GM21529 (cell line): ENCODE data around the gene IL1B.

Experiments used
- ATAC-seq: cut with Tn5 transposase; IDR thresholded peaks from one replicate; pipeline ENCODE4 v1.9.1; 2021; ENCODE audit not compliant: unreplicated experiment

IL1B gene

DNA sequence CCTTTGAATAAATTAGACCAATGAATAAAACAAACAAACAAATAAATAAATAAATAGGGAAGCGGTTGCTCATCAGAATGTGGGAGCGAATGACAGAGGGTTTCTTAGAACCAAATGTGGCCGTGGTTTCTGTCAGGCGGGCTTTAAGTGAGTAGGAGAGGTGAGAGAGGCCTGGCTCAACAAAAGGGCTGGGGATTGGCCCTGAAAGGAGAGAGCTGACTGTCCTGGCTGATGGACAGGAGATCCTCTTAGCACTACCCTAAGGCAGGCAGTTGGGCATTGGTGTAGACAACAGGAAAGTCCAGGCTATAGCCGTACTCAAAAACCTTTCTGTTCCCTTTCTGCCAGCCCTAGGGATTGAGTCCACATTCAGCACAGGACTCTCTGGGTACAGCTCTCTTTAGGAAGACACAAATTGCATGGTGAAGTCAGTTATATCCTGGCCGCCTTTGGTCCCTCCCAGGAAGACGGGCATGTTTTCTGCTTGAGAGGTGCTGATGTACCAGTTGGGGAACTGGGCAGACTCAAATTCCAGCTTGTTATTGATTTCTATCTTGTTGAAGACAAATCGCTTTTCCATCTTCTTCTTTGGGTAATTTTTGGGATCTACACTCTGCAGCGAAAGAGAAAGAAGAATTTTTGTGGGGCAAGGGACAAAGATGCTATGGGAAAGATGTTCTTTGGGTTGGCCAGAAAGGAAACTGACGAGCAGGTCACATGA, 6.5 kb downstream of the IL1B start:
- no peak for ATAC-seq

DNA sequence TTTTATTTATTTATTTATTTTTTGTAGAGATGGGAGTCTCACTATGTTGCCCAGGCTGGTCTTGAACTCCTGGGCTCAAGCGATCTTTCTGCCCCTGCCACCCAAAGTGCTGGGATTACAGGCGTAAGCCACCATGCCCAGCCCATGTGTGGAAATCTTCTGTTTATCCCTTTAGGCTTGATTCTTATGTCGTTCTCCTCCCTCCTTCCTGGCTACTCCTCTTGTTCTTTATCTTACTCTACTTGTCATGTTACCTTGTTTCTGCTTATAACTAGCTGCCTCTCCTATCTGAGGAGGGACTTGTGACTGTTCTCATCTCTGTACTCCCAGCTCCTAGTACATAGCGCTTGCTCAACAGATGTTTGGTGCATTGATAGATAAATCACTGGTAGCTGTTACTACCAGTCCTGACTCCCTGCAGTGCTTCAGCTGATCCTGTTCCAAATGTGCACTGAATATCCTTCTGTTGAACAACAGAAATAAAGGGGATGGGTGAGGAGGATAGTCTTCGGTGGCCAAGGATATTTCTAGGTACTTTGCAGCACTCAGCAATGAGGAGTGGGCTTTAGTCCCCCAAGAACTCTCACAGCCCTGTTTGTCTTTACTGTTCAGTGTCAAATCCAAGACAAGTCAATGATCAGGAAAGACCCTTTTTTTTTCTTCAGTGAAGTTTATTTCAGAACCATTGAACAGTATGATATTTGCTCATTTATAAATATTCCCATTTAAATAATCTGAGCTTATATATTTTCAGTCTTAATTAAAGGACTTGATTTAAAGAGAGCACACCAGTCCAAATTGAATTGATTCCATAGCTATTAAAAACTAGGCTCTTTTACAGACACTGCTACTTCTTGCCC, 7.2 kb downstream of the IL1B start:
- no peak for ATAC-seq

DNA sequence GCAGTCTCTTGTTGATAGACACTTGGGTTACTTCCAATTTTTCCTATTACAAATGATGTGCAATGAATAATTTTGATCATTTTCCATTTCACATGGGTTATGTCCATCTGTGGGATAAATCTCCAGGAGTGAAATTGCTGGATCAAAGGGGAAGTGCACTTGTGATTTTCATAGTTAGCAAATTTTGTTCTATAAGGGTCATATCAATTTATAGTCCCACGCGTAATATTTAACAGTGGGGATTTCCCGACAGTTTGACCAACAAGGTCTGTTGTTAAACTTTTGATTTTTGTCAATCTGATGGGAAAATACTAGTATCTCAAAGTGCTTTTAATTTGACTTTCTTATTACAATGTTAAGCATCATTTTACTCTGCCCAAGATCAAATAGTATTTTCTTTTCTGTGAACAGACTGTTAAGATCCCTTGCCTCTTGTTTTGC, 8.3 kb downstream of the IL1B start:
- no peak for ATAC-seq

DNA sequence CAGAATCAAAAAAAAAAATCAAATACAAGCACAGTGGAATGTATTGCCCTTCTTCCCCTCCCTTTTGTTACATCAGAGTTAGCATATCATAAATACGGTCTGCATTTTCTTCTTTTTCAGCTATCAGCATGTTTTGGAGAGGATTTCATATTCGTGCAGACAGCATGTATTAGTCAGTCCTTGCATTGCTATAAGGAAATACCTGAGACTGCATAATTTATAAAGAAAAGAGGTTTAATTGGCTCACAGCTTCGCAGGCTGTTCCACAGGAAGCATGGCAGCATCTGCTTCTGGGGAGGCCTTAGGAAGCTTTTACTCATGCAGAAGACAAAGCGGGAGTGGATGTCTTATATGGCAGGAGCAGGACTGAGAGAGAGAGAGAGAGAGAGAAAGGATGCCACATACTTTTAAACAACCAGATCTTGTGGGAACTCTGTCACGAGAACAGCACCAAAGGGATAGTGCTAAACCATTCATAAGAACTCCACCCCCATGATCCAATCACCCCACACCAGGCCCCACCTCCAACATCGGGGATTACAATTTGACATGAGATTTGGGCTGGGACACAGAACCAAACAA, 8.9 kb downstream of the IL1B start:
- ATAC-seq = no peak

DNA sequence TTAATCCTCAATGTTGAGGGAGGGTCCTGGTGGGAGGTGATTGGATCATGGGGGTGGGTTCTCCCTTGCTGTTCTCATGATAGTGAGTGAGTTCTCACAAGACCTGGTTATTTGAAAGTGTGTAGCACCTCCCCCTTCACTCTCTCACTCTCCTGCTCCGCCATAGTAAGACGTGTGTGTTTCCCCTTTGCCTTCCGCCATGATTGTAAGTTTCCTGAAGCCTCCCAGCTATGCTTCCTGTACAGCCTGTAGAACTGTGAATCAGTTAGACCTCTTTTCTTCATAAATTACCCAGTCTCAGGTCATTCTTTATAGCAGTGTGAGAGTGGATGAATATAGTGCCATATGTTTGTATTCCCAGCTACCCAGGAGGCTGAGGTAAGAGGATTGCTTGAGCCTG, 9.6 kb downstream of the IL1B start:
- no peak for ATAC-seq

DNA sequence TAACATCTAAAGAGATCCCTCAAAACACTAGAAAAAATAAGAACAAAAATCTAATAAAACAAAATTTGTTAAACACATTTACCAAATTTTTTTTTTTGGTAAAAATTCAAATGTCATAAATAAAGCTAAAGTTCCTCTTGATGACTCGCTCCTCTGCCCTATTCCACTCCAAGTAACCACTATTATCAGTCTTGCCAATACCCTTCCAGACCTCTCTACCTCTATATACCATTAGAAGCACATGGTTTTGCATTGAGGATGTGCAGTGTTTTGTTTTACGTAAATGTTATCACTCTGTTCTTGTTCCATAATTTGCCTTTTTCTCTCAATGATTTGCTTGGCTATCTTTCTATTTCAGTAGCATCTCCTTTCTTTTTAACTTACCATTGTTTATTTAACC, 10.9 kb downstream of the IL1B start:
- no peak for ATAC-seq

DNA sequence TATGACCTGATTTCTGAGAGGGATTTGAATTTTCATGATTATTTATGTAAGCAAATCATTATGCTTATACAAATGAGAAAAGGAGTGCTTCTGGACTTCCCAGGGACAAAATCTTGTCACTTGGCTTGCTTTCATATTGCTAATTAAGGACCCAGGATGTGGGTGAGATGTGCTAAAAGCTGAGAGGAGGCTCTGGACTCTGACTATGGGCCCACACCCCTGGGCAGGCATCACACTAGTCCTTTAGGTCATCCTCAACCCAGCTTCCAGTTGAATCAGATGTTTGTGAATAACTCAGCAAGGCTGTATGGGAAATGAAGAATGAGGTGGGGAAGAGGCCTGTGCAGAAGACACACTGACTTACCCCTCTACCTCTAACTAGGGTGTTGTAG, 11.9 kb downstream of the IL1B start:
- no peak for ATAC-seq

DNA sequence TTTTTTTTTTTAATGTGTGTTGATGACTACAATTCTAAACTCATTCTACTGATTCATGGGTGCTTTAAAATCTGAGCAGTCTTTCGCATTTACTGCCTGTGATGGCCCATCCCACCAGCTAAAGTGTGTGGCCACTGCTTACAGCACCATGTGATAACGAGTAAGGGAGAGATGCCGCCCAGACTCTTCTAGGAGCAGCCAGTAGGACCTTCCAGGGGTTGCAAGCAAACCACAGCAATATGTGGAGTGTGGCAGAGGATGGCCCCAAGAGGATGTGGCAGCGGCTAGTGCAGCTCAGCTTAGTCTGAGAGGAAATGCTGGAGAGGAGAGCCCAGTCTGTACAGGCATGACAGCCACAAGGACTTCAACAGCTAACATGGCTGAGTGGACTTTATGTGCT, 14.9 kb downstream of the IL1B start:
- no peak for ATAC-seq

DNA sequence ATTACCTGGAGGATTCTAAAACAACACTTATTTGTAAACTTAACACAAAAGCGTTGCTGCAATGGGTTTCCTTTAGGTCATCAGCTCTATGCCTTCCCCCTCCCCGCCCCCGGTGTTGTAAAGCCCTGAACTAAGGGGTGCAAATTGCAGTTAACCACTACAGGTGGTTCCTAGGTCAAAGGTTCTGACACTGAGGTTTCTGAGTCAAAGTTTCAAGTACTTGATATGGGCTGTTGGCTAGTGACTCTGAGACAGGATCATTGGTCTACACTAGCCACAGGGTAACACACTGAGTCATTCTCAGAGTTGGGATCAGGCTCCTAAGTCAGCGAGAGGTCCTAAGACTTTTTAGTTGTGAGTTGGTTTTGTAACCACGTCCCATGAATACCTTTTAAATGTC, 15.4 kb downstream of the IL1B start:
- ATAC-seq = peak; percentile 83

DNA sequence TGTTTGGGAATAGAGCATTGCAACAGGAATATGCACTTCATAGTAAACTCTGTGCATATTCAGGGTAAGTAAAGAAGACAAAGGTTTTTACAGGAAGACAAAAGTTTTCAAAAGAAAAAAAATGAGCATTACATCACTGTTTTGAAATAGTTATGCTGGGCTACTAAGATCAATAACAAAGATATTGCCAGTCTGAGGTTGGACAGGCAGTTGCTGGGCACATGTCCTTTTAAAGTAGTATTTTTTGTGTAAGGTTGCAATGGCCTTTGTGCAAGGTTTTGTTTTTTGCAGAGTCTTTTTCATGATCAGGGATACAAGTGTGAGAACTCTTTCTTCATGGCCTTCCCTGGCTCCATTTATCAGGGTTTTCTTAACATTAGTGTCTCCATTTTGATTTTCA, 16.2 kb downstream of the IL1B start:
- no peak for ATAC-seq

DNA sequence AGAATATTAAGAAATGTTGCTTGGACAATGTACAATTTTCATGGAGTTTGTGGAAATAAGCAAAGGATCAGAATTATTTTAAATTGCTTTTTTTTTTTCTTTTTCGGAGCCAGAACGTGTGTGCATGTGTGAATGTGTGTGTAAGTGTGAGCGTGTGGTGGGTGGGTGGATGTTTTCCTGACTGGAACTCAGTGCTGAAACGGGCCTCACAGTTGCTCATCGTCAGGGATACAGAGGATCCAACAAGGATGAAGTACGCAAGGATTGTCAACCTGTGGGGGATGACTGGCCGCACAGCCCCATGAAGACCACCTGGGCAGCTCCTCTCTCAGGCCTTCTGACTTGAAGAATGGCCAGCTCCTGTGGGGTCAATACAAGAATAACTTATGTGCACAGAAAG, 17.5 kb downstream of the IL1B start:
- ATAC-seq = no peak

DNA sequence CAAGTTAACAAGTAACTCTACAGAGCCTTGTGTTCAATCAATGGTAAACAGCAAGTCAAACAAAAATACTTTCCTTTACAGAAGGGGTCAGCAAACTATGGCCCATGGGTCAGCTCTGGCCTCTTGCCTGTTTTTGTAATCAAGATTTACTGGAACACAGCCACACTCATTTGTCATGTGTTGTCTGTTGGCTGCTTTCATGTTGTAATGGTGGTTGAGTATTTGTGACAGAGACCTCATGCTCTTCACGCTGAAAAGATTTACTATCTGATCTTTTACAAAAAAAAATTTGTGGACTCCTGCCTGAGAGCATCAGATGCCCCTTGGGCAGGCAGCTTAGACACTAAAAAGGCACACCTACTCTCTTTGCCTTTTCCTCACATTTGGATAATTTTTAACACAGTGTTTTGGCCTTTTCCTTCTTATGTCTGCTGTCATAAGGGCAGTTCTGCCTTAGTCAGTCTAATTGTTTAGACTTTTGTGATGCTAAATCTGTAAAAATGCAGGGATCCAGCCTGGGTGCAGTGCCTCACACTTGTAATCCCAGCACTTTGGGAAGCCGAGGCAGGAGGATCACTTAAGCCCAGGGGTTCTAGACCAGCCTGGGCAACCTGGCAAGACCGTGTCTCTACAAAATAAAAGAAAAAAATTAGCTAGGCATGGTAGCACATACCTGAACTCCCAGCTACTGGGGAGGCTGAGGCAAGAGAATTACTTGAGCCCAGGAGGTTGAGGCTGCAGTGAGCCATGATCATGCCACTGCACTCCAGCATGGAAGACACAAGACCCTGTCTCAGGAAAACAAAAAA, 18.3 kb downstream of the IL1B start:
- ATAC-seq = no peak

DNA sequence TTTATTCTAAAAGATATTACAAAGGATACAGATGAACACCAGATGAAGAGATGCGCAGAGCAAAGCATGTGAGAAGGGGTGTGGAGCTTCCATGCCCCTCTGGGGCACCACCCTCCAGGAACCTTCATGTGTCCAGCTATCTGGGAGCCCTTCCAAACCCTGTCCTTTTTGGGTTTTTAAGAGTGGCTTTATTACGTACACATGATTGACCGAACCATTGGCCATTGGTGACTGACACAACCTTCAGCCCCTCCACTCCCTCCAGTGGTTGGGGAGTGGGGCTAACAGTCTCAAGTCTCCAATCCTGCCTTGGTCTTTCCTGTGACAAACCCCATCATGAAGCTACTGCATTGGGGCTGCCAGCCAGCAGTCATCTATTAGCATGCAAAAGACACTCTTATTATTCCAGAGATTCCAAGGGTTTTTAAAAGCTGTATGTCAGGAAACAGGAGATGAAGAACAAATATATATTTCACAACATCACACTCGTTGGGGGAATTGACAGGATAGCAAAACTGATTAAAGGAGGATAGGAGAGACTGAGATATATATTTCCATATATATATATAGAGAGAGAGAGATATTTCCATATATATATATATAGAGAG, 19.4 kb downstream of the IL1B start:
- ATAC-seq = no peak

DNA sequence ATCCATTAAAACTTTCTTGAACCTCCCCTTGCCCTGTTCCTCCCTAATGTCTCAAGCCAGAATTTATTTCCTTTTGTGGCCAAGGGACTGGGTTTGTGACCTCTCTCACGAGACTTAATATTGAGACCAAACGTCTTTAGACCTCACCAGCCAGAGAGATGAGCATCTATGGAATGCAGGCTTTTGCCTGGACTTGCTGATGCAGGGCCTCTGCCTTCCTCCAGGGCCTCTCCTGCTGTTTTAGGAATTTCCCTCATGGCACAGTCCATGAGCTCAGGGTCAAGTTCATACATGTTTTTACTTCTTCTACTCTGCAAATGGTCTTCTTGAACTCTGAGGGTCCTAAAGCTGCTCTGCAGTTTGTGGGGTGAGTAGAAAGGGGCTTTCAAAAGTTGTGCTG, 22.3 kb downstream of the IL1B start:
- no peak for ATAC-seq

DNA sequence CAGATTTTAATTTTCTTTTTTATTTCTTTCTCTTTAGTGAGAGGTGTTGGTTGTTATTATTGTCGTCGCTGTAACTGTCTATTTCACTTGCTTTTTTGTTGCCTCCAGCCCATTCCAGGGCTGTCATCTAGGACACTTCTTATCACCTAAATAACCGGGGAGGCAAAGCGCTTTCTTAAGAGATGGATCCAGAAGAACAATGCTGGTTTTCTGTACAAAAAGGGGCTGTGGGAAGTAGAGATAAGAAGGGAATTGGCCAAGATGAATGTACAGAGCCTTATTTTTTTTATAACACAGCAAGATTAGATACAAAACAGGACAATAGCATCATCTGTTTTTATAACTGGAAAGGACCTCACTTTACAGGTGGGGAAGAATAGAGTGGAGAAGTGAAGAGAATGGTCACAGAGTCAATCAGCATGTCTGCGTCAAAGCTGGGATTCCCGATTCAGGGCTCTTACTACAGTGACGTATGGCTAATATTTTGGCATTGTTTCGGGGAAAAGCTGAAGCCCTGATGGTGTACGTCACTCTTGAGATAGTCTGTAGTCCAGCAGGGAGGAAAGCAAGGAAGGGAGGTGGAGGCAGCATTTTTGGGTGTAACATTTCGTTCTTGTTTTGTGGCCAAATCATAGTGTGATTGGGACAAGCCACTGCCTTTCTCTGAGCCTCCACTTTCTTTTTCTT, 23.2 kb downstream of the IL1B start:
- ATAC-seq = no peak

DNA sequence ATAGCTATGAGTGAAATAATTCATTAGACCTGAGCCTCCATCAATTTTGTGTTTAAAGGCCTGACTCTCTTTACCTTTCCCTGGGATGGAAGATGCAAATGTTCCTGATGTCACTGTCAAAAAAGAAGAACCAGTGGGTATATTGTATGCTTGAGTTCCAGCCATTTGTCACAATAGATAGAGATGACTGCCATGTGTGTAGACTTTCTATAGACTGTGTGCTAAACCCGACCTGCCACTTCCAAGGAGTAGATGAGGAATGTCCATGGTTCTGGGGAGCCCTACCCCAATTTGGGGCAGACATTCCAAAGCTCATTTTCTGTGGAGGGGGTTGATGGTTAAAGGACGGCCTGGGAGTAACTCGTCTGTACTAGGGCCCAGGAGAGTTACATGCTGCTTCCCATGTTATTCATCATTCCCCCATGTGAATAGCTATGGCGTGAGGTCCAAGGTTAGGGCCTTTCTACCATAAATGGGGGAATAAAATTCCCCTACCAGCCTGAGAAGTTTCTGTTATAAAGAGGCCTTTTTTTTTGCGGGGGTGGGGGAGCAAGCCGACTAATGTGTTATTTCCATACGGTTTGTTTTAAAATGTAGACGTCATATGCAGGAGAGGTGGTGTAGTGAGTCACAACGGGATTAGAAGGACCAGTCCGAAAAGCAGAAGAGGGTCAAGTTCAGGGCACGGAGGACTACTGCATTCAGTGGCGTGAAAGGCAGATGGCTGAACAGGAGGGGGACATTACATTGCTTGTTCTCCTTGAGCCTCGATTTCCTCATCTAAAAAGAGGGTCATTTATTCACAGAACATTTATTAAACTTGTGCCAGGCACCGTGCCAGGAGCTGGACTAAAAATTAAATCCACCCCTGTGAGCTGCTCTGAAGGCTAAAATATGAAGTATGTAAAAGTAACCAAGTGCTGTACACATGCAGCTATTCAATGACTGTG, 24.0 kb downstream of the IL1B start:
- peak; percentile 74 for ATAC-seq

DNA sequence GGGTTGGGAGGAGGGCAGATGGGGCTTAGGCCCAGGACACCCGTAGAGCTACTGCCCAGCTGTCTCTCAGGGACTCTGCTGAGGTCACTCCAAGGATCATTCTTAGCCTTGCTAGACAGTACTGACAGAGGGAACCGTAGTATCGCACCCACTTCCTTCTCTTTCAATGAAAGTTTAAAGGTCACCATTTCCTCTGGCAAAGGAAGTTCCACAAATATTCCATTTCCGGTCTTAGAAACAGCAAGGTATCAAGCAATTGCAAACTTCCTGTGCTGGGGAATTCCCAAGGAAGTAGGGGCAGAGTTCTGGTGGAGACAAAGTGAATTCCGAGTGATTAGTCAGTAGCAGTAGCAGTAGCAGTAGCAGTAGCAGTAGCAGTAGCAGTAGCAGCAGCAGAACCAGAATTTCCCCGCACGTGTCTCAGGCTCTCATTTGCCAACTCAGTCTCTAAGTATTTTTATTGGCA, 24.7 kb downstream of the IL1B start:
- no peak for ATAC-seq

DNA sequence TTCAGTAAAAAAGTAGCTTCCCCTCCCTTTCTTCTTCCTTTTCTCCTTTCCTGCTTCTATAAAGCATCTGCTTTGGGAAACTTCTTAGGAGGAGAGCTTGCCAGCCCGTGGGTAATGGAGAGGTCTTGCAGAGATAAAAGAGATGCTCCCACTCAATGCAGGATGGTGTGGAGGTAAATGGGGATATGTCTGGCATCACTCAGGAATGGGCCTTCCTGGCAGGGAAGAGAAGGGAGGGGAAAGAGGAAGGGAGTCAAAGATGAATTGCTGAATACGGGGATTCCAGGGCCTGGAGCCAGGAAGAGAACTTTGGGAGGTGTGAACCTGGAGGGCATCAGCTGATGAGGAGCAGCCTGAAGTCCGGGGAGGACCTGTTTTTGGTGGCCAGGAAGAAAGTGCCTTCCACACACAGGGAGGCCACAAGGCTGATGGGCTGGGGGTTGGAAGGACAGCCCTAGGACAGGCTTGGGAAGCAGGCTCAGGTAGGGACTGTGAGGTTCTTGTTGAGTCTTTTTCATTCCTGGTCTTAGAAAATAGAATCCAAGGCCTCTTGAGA, 25.2 kb downstream of the IL1B start:
- no peak for ATAC-seq

DNA sequence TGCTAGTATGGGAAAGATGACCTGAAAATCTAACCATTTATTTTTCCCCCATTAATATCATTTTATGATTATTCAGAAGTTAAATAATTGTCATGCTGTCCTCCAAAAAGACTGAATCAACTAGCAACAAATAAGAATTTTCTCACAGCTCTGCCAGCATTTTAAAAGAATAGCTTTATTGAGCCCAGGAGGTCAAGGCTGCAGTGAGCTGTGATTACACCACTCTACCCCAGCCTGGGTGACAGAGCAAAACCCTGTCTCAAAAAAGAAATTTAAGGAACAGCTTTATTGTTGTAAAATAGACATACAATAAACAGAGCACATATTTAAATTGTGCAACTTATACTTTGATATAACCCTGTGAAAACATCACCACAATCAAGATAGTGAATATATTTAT, 27.5 kb downstream of the IL1B start:
- no peak for ATAC-seq
